ENCODE measurements around the gene MRPL47. TPM values are rescaled to one million over a fixed set of nuclear protein-coding genes. Genes with fewer than 3 reads are reported as not detected.
A peak's percentile ranks its signal among the peaks of the same experiment; 100 is the strongest.

The MRPL47 gene
- total and polyA plus RNA-seq, 2 of the 13 experiments (the other 11 are each of a cell fraction or from before 2014, with no cell fraction given) = 36.1 to 83.8 TPM

- TF ChIP-seq HNRNPK (IDR thresholded peaks at IDR 0.05; ENCODE audit: low read depth, low read length, poor library complexity, severe bottlenecking) (peak; percentile 87), MXD4 (CRISPR knock-in tag; IDR thresholded peaks at IDR 0.05) (0 out of 2 replicates have a peak, but pooled peaks have one; percentile 30), KDM3A (CRISPR knock-in tag; IDR thresholded peaks at IDR 0.05; ENCODE audit: low read depth) (peak; percentile 44; the same call in 1 of the 2 replicates), ZNF414 (CRISPR knock-in tag; IDR thresholded peaks at IDR 0.05) (no peak), RXRB (CRISPR knock-in tag; IDR thresholded peaks at IDR 0.05; ENCODE audit: borderline replicate concordance) (peak; percentile 41), ZFYVE20 (CRISPR knock-in tag; IDR thresholded peaks at IDR 0.05; ENCODE audit: borderline replicate concordance, low read depth) (no peak), NFE2L1 (CRISPR knock-in tag; IDR thresholded peaks at IDR 0.05; ENCODE audit: borderline replicate concordance) (no peak), ZSCAN29 (CRISPR knock-in tag; conservative IDR thresholded peaks at IDR 0.05) (no peak), GLMP (CRISPR knock-in tag; IDR thresholded peaks at IDR 0.05; ENCODE audit: borderline replicate concordance) (no peak), FOXP1 (IDR thresholded peaks at IDR 0.05) (no peak), FOXP1 (CRISPR knock-in tag; IDR thresholded peaks at IDR 0.05) (no peak; the same call in 1 of the 2 replicates), ZNF136 (CRISPR knock-in tag; IDR thresholded peaks at IDR 0.05; ENCODE audit: low read depth) (no peak), SP5 (CRISPR knock-in tag; IDR thresholded peaks at IDR 0.05; ENCODE audit: borderline replicate concordance, low read depth) (peak; percentile 74), MED8 (CRISPR knock-in tag; IDR thresholded peaks at IDR 0.05; ENCODE audit: insufficient replicate concordance) (no peak), MBNL3 (CRISPR knock-in tag; conservative IDR thresholded peaks at IDR 0.05) (no peak), PHB2 (IDR thresholded peaks at IDR 0.05; ENCODE audit: partially characterized antibody) (no peak), ZC3H4 (CRISPR knock-in tag; IDR thresholded peaks at IDR 0.05; ENCODE audit: borderline replicate concordance) (no peak), ZNF484 (CRISPR knock-in tag; IDR thresholded peaks at IDR 0.05; ENCODE audit: borderline replicate concordance, low read depth) (no peak)
- TF ChIP-seq, protein P1, sequence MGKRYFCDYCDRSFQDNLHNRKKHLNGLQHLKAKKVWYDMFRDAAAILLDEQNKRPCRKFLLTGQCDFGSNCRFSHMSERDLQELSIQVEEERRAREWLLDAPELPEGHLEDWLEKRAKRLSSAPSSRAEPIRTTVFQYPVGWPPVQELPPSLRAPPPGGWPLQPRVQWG (CRISPR knock-in tag; IDR thresholded peaks at IDR 0.05; ENCODE audit: borderline replicate concordance, low read depth) = no peak
- TF ChIP-seq, protein P2, sequence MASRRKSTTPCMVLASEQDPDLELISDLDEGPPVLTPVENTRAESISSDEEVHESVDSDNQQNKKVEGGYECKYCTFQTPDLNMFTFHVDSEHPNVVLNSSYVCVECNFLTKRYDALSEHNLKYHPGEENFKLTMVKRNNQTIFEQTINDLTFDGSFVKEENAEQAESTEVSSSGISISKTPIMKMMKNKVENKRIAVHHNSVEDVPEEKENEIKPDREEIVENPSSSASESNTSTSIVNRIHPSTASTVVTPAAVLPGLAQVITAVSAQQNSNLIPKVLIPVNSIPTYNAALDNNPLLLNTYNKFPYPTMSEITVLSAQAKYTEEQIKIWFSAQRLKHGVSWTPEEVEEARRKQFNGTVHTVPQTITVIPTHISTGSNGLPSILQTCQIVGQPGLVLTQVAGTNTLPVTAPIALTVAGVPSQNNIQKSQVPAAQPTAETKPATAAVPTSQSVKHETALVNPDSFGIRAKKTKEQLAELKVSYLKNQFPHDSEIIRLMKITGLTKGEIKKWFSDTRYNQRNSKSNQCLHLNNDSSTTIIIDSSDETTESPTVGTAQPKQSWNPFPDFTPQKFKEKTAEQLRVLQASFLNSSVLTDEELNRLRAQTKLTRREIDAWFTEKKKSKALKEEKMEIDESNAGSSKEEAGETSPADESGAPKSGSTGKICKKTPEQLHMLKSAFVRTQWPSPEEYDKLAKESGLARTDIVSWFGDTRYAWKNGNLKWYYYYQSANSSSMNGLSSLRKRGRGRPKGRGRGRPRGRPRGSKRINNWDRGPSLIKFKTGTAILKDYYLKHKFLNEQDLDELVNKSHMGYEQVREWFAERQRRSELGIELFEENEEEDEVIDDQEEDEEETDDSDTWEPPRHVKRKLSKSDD (CRISPR knock-in tag; IDR thresholded peaks at IDR 0.05; ENCODE audit: low read depth) = no peak
Observed at GRCh38 chr3:179562591-179563270, 41.7 kb downstream of the MRPL47 start, which contains the start of gene ACTL6A (continued).
